ENCODE measurements around the gene POLR2E. TPM values are rescaled to one million over a fixed set of nuclear protein-coding genes. Genes with fewer than 3 reads are reported as not detected.

POLR2E gene
- total and polyA plus RNA-seq, 9 of the 15 experiments (the other 6 are each of a cell fraction or from before 2014, with no cell fraction given) = 3.4 to 413 (median 244) TPM

DNA sequence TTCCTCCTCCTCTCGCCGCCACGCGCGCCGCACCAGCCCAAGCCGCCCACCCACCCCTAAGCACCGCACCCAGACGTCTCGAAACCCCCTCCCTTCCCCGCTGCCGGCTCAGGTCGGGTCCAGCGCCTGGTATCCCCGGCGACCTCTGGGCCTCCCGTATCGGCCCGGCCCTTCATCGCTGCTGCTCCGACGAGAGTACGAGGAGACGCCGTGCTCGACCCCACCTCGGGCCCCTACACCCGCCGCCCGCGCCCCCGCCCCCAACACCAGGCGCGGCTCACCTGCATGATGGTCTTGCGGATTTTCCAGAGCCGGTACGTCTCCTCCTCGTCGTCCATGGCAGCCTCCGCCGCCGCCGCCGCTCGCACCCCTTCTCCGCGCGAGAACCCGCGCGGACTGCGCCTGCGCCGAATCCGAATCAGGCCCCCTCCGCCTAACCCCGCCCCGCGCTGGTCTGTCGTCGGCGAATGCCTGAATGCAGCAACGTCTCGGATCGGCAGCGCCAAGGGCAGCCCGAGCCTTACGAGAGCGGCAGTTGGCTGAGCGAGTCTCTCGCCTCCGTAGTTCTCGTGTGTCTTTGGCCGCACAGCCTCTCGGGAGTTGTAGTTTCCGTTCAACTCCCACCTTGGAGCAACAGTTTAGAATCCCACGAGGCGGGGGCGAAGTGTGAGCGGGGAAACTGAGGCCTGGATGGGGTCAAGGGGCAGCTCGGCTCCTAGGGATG, at the start of gene POLR2E (continued):
- TF ChIP-seq, protein P1, sequence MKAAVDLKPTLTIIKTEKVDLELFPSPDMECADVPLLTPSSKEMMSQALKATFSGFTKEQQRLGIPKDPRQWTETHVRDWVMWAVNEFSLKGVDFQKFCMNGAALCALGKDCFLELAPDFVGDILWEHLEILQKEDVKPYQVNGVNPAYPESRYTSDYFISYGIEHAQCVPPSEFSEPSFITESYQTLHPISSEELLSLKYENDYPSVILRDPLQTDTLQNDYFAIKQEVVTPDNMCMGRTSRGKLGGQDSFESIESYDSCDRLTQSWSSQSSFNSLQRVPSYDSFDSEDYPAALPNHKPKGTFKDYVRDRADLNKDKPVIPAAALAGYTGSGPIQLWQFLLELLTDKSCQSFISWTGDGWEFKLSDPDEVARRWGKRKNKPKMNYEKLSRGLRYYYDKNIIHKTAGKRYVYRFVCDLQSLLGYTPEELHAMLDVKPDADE (conservative IDR thresholded peaks at IDR 0.05; ENCODE audit: control insufficient read depth, low read depth, low read length) = peak; percentile 85
- TF ChIP-seq ZFX (CRISPR knock-in tag; IDR thresholded peaks at IDR 0.05) (peak; percentile 44), ZNF764 (CRISPR knock-in tag; IDR thresholded peaks at IDR 0.05; ENCODE audit: low read depth) (no peak), MAFG (tag; conservative IDR thresholded peaks at IDR 0.05) (no peak), ZBTB7A (IDR thresholded peaks at IDR 0.05; ENCODE audit: borderline replicate concordance, control insufficient read depth, low read depth, low read length) (peak; percentile 56; the same call in 1 of the 2 replicates), PML (IDR thresholded peaks at IDR 0.05; ENCODE audit: low read length) (peak; percentile 37; the same call in 1 of the 2 replicates), SP1 (CRISPR knock-in tag; IDR thresholded peaks at IDR 0.05) (peak; percentile 90), GATAD2A (IDR thresholded peaks at IDR 0.05) (no peak), C11orf30 (IDR thresholded peaks at IDR 0.05; ENCODE audit: low read depth) (peak; percentile 60), JUND (IDR thresholded peaks at IDR 0.05; ENCODE audit: borderline replicate concordance, low read depth, low read length) (peak; percentile 77), JUND (tag; IDR thresholded peaks at IDR 0.05; ENCODE audit: borderline replicate concordance, low read depth, low read length) (no peak; the same call in 2 of the 3 replicates), TBL1XR1 (IDR thresholded peaks at IDR 0.05; ENCODE audit: low read length in 2 of 2) (peak in 1 of 2 experiments; percentile 53; a peak in 3 of 4 replicates), CHD2 (IDR thresholded peaks at IDR 0.05; ENCODE audit: low read depth, low read length) (peak; percentile 98), HMGN3 (IDR thresholded peaks at IDR 0.05; ENCODE audit: borderline replicate concordance, extremely low read depth, insufficient read length, low read depth, low read length) (peak; percentile 54), MTA1 (IDR thresholded peaks at IDR 0.05; ENCODE audit: borderline replicate concordance) (peak; percentile 82; the same call in 1 of the 2 replicates)
- TF ChIP-seq, protein P2, sequence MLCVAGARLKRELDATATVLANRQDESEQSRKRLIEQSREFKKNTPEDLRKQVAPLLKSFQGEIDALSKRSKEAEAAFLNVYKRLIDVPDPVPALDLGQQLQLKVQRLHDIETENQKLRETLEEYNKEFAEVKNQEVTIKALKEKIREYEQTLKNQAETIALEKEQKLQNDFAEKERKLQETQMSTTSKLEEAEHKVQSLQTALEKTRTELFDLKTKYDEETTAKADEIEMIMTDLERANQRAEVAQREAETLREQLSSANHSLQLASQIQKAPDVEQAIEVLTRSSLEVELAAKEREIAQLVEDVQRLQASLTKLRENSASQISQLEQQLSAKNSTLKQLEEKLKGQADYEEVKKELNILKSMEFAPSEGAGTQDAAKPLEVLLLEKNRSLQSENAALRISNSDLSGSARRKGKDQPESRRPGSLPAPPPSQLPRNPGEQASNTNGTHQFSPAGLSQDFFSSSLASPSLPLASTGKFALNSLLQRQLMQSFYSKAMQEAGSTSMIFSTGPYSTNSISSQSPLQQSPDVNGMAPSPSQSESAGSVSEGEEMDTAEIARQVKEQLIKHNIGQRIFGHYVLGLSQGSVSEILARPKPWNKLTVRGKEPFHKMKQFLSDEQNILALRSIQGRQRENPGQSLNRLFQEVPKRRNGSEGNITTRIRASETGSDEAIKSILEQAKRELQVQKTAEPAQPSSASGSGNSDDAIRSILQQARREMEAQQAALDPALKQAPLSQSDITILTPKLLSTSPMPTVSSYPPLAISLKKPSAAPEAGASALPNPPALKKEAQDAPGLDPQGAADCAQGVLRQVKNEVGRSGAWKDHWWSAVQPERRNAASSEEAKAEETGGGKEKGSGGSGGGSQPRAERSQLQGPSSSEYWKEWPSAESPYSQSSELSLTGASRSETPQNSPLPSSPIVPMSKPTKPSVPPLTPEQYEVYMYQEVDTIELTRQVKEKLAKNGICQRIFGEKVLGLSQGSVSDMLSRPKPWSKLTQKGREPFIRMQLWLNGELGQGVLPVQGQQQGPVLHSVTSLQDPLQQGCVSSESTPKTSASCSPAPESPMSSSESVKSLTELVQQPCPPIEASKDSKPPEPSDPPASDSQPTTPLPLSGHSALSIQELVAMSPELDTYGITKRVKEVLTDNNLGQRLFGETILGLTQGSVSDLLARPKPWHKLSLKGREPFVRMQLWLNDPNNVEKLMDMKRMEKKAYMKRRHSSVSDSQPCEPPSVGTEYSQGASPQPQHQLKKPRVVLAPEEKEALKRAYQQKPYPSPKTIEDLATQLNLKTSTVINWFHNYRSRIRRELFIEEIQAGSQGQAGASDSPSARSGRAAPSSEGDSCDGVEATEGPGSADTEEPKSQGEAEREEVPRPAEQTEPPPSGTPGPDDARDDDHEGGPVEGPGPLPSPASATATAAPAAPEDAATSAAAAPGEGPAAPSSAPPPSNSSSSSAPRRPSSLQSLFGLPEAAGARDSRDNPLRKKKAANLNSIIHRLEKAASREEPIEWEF (CRISPR knock-in tag; IDR thresholded peaks at IDR 0.05) = no peak
- TF ChIP-seq, protein P3, sequence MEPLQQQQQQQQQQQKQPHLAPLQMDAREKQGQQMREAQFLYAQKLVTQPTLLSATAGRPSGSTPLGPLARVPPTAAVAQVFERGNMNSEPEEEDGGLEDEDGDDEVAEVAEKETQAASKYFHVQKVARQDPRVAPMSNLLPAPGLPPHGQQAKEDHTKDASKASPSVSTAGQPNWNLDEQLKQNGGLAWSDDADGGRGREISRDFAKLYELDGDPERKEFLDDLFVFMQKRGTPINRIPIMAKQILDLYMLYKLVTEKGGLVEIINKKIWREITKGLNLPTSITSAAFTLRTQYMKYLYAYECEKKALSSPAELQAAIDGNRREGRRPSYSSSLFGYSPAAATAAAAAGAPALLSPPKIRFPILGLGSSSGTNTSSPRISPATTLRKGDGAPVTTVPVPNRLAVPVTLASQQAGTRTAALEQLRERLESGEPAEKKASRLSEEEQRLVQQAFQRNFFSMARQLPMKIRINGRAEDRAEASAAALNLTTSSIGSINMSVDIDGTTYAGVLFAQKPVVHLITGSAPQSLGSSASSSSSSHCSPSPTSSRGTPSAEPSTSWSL (CRISPR knock-in tag; IDR thresholded peaks at IDR 0.05; ENCODE audit: borderline replicate concordance) = no peak
- TF ChIP-seq, protein P4, sequence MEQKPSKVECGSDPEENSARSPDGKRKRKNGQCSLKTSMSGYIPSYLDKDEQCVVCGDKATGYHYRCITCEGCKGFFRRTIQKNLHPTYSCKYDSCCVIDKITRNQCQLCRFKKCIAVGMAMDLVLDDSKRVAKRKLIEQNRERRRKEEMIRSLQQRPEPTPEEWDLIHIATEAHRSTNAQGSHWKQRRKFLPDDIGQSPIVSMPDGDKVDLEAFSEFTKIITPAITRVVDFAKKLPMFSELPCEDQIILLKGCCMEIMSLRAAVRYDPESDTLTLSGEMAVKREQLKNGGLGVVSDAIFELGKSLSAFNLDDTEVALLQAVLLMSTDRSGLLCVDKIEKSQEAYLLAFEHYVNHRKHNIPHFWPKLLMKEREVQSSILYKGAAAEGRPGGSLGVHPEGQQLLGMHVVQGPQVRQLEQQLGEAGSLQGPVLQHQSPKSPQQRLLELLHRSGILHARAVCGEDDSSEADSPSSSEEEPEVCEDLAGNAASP (IDR thresholded peaks at IDR 0.05) = no peak

Data from K562 (cell line).